Activated CD8-positive, alpha-beta memory T cell treated with anti-CD3 and anti-CD28 coated beads, Interleukin-2, amount 10 ng/mL, durations not matched to agents 7 days and 5 days (primary cell): Measurements from ENCODE around the gene RNF121. TPM values are rescaled to one million over a fixed set of nuclear protein-coding genes. Genes with fewer than 3 reads are reported as not detected.
A peak's percentile ranks its signal among the peaks of the same experiment; 100 is the strongest.

Source experiments
- ATAC-seq: fragments of 150-1000 bp; cut with Tn5 transposase; one replicate; pipeline ENCODE4 v1.10.0; 2021; ENCODE audit warnings: moderate library complexity
- CTCF ChIA-PET: fragments of 350-600 bp; sonication (Branson Sonifier 250); formaldehyde crosslinking; loops from one replicate; lab custom pipeline; 2021; ENCODE audit warnings: antibody characterized with exemption; lab: Charles Lee
- DNase-seq: peaks from one replicate; pipeline ENCODE4 v3.0.0-alpha.2; 2020
- H3K27ac Mint-ChIP-seq: one replicate; pipeline ENCODE4 v1.8.0; 2021; ENCODE audit warnings: mild to moderate bottlenecking, mixed read lengths
- H3K27me3 Mint-ChIP-seq: one replicate; pipeline ENCODE4 v1.8.0; 2021; ENCODE audit warnings: mixed read lengths
- H3K36me3 Mint-ChIP-seq: one replicate; pipeline ENCODE4 v1.8.0; 2021; ENCODE audit warnings: mild to moderate bottlenecking, mixed read lengths
- H3K4me1 Mint-ChIP-seq: one replicate; pipeline ENCODE4 v1.8.0; 2021; ENCODE audit warnings: mixed read lengths
- H3K4me3 Mint-ChIP-seq: one replicate; pipeline ENCODE4 v1.8.0; 2021; ENCODE audit warnings: mild to moderate bottlenecking, moderate library complexity, mixed read lengths
- H3K9me3 Mint-ChIP-seq: one replicate; pipeline ENCODE4 v1.8.0; 2022; ENCODE audit warnings: low read depth, mixed read lengths
- total RNA-seq, 2 experiments: library from RNA; stranded (reverse); gene quantifications; one replicate each; pipeline ENCODE4 v1.2.3, GENCODE V29; 2021

Gene RNF121
- total RNA-seq, 2 experiments from 2014 or later: 30.7 to 38.7 TPM

DNA sequence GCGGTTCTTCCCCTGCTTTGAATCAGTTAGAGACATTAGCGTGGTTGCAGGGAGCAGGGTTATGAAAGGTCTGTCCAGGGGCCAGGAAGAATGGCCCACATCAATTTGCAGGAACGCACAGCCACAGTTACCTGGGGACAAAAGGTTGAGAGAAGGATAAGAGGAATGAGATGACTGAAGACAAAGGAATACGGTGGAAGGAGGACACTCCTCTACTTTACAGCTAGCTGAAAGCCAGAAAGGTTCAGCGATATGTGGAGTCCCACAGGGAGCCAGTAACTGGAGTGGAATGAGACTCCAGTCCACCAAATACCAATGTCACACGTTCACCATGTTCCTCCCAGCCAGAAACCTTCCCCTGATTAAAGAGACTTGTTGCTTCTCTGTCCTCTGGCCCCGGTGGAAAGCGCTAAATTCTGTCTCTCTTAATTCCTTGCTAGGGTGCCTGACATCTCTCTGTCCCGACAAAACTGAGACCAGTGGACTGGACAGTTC is 11.2 kb upstream of the RNF121 start:
- Mint-ChIP-seq H3K9me3 (no peaks in the 10 kb centered on the region), H3K4me3 (no peak overlapping the region), H3K27ac (no peak overlapping the region), H3K36me3 (peaks cover 39% of the 10 kb centered on the region), H3K4me1 (peaks cover 20% of the 10 kb centered on the region), H3K27me3 (no peaks in the 10 kb centered on the region)
- ATAC-seq (no peak), DNase-seq (no peak)
- CTCF ChIA-PET: no interaction called here

DNA sequence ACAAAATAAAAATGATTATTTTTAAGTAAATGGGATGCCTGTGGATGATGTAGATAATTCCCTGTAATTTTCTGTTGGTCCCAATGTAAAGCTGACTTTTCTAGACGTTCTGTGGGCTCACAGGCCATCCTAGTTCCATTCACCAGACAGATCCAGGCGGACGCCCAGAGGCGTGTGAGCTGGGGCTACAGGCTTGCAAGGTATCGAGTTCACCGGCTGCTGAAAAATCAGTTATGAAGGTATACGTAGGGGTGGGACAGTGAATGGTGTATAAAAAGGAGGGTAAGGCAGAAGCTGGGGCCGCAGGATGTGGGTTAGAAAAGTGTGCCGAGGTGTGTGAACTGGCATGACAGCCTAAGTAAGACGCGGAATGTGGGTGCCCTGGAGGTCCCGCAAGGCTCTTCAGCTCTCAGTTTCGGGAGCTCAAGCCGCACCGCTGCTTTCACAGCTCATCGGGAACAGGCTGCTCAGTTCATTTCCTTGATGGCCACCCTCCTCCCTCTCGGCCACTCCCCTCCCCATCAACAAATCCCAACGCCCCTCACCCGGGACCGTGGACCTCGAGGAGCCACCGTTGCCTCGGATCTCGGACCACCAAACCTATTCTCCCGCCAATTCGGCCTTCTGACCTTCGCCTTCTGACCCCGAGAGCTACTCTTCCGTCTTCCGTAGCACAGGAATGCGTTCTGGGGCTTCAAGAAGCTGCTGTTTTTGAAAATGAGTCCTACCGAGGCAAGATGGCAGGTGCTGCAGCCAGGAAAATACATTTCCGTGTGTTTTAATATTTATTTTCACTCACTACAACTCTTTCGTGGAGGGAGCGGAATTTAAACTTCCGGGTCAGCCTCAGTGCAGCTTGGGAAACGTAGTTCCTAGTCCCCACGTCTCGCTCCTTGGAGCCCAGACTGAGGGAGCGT is 768 bp upstream of the RNF121 start, which contains the start of gene XNDC1N:
TSS of gene XNDC1N (minus strand) at position 775 of the 917 bp plus-strand sequence. CDS start 5,241 bp downstream, outside the sequence.
- no peaks in the 10 kb centered on the region for H3K27me3 Mint-ChIP-seq
- H3K4me3 Mint-ChIP-seq: peak within 1 kb of the TSS; percentile 98
- H3K27ac Mint-ChIP-seq: peak within 1 kb of the TSS; percentile 99
- CTCF ChIA-PET: interaction anchor here (0.9 to 2.3 kb wide), 9 partner anchors 9 to 506 kb away, joined by 3 to 8 read pairs (median 4); partner anchors contain the start of genes ANAPC15 and CLPB
- ATAC-seq (peak; percentile 87), DNase-seq (peak; percentile 88)
- H3K4me1 Mint-ChIP-seq: peaks cover 45% of the 10 kb centered on the region
- peaks cover 22% of the 10 kb centered on the region for H3K36me3 Mint-ChIP-seq
- no peaks in the 10 kb centered on the region for H3K9me3 Mint-ChIP-seq

DNA sequence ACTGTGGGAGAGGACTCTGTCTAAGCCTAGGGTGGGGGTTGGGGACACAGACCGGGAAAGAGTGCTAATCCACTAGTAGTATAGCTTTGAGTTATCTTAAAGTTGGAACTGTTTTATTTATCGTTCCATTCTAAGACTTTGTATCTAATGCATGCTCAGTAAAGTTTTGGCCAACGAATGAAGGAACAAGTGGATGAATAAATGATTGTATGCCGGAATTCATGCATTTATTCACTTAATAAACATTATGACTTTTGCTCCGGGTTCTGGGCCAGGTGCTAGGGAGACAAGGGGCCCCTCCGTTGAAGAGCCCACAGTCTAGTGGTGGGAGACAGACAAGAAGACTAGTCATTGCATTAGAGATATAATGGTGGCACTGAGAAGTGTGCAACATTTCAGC is 645 bp downstream of the RNF121 start:
- no peaks in the 10 kb centered on the region for H3K27me3 Mint-ChIP-seq
- peak overlapping the region; percentile 99 for H3K27ac Mint-ChIP-seq
- ATAC-seq (no peak), DNase-seq (no peak)
- CTCF ChIA-PET: interaction anchor here (0.7 to 2.3 kb wide), 5 partner anchors 9 to 505 kb away, joined by 3 to 8 read pairs (median 4); partner anchors contain the start of gene CLPB
- peaks cover 55% of the 10 kb centered on the region for H3K4me1 Mint-ChIP-seq
- no peaks in the 10 kb centered on the region for H3K9me3 Mint-ChIP-seq
- H3K36me3 Mint-ChIP-seq: peaks cover 20% of the 10 kb centered on the region
- peak overlapping the region; percentile 98 for H3K4me3 Mint-ChIP-seq

DNA sequence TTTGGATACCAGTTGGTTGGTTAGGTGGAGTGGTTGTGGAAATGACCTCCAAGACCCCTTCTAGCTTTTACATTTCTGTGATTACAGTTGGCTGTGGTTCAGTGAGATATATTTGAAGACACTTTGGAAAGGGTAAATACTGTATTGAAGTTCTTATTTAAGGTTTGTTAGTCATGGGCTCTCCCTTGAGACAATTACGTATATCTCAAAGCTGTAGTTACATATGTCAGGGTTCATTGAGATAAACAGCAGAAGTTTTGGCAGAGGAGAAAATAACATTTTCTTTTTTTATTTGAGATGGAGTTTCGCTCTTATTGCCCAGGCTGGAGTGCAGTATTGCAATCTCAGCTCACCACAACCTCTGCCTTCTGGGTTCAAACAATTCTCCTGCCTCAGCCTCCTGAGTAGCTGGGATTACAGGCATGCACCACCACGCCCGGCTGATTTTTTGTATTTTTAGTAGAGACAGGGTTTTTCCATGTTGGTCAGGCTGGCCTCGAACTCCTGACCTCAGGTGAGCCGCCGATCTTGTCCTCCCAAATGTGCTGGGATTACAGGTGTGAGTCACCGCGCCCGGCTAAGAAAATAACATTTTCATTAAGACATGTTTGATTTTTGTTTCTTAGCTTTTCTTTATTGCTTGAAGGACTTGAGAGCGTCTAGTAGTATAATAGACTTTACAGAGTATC is 1.9 kb downstream of the RNF121 start:
- Mint-ChIP-seq H3K27ac (no peak overlapping the region), H3K4me3 (peak overlapping the region; percentile 98), H3K36me3 (peaks cover 10% of the 10 kb centered on the region), H3K27me3 (no peaks in the 10 kb centered on the region), H3K4me1 (peaks cover 53% of the 10 kb centered on the region), H3K9me3 (no peaks in the 10 kb centered on the region)
- DNase-seq (no peak), ATAC-seq (no peak)
- CTCF ChIA-PET: no interaction called here

DNA sequence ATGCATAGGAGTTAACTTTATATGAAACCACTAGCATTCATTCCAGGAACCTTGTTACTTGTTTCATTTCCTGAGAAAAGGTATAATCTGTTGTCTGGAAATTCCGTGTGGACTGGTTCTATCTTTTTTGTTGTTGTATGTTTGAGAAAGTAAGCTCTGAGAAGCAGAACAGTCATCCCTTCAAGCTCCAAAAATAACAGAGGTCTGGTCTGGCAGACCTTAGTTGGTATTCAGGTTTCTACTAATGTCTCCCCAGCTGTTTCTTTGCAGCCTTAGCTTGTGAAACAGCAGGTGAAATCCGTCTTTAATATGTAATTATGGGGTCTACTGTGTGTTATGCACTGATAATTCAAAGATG is 2.4 kb downstream of the RNF121 start:
- Mint-ChIP-seq H3K4me3 (peak overlapping the region; percentile 9), H3K36me3 (peaks cover 9% of the 10 kb centered on the region), H3K9me3 (no peaks in the 10 kb centered on the region), H3K27me3 (no peaks in the 10 kb centered on the region), H3K4me1 (peaks cover 52% of the 10 kb centered on the region), H3K27ac (no peak overlapping the region)
- ATAC-seq (no peak), DNase-seq (no peak)
- CTCF ChIA-PET: no interaction called here

DNA sequence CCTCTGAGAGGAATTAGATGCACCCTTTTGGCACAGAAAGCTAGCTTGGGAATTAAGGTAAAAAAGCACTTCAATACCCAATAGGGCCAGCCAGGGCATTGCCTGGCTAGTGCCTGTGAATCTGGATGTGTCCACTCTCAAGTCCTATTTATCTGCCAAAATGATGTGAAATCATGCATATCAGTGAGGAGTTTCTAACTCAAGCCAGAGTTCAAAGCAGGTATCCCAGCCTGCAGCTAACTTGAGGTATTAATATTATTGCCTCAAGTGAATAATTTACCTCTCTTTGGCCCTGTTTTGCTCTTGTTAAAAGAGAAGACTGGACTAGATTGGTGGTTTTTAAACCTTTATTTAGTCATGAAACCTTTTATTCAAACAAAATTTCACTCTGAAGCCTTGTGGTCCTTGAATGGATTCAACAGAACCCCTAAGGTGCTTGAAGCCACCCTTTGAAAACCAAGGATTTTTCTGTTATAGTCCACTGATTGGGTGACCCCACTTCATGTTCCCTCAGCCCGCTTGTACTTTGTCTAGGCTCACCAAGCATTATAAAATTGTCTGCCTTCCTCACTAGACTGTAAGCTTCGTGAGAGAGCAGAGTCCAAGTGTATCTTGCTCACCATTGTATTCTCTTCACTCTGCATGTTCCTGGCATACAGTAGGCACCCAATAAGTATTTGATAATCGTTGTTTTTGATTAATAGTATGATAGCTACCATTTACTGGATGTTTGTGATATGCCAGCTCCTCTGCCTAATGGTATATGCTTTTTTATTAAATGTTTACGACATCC is 4.5 kb downstream of the RNF121 start:
- DNase-seq: no peak
- H3K9me3 Mint-ChIP-seq: no peaks in the 10 kb centered on the region
- no peaks in the 10 kb centered on the region for H3K27me3 Mint-ChIP-seq
- CTCF ChIA-PET: interaction anchor here (1.2 kb wide), 1 partner anchor 10 kb away, joined by 3 read pairs; no protein-coding TSS in a partner anchor
- no peak overlapping the region for H3K4me3 Mint-ChIP-seq
- no peak for ATAC-seq
- peaks cover 9% of the 10 kb centered on the region for H3K36me3 Mint-ChIP-seq
- H3K4me1 Mint-ChIP-seq: peaks cover 42% of the 10 kb centered on the region
- no peak overlapping the region for H3K27ac Mint-ChIP-seq

DNA sequence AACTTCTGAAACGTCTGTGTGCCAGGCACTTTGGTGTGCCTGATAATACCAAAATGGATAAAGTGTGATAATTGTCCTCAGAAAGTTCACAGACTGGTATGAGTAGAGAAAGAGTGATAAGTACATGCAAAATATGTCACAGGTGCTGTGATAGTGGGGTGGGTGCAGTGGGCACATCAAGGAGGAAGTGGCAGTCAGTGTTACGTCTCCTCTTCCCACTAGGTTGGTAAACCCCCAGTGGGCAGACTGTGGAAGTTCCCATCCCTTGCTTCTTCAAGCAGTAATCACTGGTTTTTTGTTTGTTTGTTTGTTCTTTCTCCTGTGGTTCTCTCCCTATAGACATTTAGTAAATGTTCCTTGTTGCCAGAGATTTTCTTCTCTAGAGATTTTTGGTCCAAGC is 5.4 kb downstream of the RNF121 start:
- ATAC-seq (no peak), DNase-seq (no peak)
- Mint-ChIP-seq H3K27me3 (no peaks in the 10 kb centered on the region), H3K27ac (no peak overlapping the region), H3K9me3 (no peaks in the 10 kb centered on the region), H3K36me3 (peaks cover 8% of the 10 kb centered on the region), H3K4me3 (no peak overlapping the region), H3K4me1 (peaks cover 39% of the 10 kb centered on the region)
- CTCF ChIA-PET: no interaction called here

DNA sequence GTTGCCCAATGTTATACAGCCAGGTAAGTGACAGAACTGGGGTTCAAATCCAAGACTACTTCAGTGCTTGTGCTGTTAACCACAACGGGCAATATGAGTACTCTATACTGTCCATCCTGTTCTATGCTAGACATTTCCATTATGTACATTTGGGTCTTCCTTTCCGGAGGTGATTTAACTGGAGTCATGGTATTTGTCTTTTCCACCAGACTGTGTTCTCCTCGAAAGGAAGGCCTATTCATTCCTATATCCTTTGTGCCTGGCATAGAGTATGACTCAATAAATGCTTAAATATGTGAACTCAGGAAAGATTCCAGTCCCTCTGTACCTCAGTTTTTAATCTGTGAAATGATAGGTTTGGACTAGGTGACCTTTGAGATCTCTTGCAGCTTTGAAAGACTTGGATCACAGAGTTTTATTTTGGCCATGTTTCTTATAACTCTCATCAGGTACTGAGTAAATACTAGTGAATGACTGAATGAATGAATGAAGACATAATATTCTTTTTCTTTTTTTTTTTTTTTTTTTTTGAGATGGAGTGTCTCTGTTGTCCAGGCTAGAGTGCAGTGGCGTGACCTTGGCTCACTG is 6.6 kb downstream of the RNF121 start:
- H3K36me3 Mint-ChIP-seq: peaks cover 8% of the 10 kb centered on the region
- H3K4me1 Mint-ChIP-seq: peaks cover 27% of the 10 kb centered on the region
- H3K27ac Mint-ChIP-seq: no peak overlapping the region
- no peaks in the 10 kb centered on the region for H3K9me3 Mint-ChIP-seq
- no peaks in the 10 kb centered on the region for H3K27me3 Mint-ChIP-seq
- H3K4me3 Mint-ChIP-seq: no peak overlapping the region
- ATAC-seq (no peak), DNase-seq (no peak)
- CTCF ChIA-PET: interaction anchor here (0.7 kb wide), 1 partner anchor 145 kb away, joined by 4 read pairs; no protein-coding TSS in a partner anchor

DNA sequence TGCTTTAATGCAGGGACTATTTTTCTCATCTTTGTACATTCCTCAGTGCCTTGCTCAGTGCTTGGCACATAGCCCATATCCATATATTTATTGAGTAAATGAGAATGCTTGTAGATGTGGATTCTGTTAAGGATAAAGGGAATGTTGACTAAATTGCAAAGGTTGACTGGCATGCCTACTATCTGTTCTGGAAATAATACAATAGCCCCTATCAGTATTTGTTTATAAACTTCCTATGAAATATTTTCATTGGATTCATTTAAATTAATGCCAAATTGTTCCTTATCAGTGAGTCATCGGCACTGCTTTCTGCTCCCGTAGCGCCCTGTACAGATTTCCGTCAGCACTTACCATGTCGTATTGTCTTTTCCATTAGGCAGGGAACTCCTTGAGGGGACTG is 8.0 kb downstream of the RNF121 start:
- DNase-seq: no peak
- CTCF ChIA-PET: no interaction called here
- Mint-ChIP-seq H3K9me3 (no peaks in the 10 kb centered on the region), H3K36me3 (peaks cover 5% of the 10 kb centered on the region), H3K27me3 (no peaks in the 10 kb centered on the region), H3K4me1 (peaks cover 13% of the 10 kb centered on the region), H3K4me3 (no peak overlapping the region), H3K27ac (no peak overlapping the region)
- ATAC-seq: no peak

DNA sequence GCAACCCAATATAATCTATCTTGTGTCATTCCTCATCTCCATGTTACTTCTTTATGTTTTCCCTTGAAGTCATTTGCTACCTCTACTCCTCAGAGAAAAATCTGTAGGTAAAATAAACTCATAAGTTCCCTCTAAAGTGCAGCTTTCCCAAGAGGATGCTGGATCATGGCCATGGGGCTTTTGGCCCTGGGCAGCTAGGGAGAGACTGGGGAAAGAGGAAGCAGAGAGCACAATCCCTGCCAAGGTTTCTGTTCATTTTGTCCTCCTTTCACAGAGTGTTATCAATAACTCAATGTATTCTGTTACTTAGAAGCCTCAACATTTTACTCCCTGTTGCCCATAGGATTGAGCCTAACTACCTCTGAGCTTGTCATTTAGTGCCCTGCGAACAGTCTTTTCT is 9.0 kb downstream of the RNF121 start:
- Mint-ChIP-seq H3K4me1 (peaks cover 11% of the 10 kb centered on the region), H3K27me3 (no peaks in the 10 kb centered on the region), H3K36me3 (peaks cover 5% of the 10 kb centered on the region), H3K27ac (no peak overlapping the region), H3K9me3 (no peaks in the 10 kb centered on the region), H3K4me3 (no peak overlapping the region)
- DNase-seq (no peak), ATAC-seq (no peak)
- CTCF ChIA-PET: interaction anchor here (1.2 kb wide), 1 partner anchor 8 kb away, joined by 3 read pairs; no protein-coding TSS in a partner anchor

DNA sequence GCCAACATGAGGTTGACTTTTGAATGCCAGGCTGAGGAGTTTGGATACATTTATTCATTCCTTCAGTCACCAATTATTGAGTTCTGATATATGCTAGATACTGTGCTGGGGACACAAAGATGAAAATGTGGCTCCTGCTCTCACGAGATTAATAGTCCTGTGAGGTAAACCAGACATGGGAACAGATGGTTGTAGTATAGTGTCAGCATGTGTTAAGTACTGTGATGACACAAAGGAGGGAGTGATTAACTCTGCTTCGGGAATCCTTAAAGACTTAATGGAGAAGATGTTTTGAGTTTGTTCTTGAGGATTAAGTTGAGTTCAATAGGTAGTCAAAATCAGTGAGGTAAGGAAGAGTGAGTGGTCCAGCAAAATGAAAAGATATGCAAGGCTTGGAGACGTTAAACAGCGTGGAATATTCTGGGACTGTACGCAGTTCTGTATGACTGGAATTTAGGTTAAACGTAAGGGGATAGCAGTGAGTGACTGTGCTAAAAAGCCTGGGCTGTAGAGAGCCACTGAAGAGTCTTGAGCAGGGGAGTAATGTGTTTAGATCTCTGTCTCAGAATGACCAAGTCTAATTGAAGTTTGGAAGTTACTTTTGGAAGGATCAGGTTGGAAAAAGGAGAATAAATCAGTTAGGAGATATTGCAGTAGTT is 11.8 kb downstream of the RNF121 start:
- Mint-ChIP-seq H3K27ac (no peak overlapping the region), H3K27me3 (no peaks in the 10 kb centered on the region), H3K36me3 (peaks cover 5% of the 10 kb centered on the region), H3K4me1 (no peaks in the 10 kb centered on the region), H3K9me3 (no peaks in the 10 kb centered on the region), H3K4me3 (no peak overlapping the region)
- DNase-seq (no peak), ATAC-seq (no peak)
- CTCF ChIA-PET: no interaction called here

DNA sequence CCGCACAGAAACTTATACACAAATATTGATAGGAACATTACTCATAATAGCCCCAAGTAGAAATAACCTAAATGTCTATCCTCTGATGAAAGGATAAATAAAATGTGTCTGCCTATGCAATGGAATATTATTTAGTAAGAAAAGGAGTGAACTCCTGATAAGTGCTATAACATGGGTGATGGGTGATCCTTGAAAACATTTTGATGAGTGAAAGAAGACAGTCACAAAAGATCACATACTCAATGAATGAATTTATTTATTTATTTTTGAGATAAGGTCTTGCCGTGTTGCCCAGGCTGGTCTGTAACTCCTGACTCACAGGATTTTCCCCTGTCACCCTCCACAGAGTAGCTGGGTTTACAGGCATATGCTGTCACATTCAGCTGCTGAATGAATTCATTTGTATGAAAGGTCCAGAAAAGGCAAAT is 17.3 kb downstream of the RNF121 start:
- ATAC-seq: no peak
- peaks cover 7% of the 10 kb centered on the region for H3K36me3 Mint-ChIP-seq
- no peak overlapping the region for H3K4me3 Mint-ChIP-seq
- no peaks in the 10 kb centered on the region for H3K9me3 Mint-ChIP-seq
- H3K27ac Mint-ChIP-seq: no peak overlapping the region
- H3K27me3 Mint-ChIP-seq: no peaks in the 10 kb centered on the region
- no peak for DNase-seq
- CTCF ChIA-PET: interaction anchor here (0.6 kb wide), 1 partner anchor 148 kb away, joined by 3 read pairs; no protein-coding TSS in a partner anchor
- H3K4me1 Mint-ChIP-seq: peaks cover 10% of the 10 kb centered on the region
